K562 (cell line): Measurements from ENCODE around the gene SEMA5A. TPM values are rescaled to one million over a fixed set of nuclear protein-coding genes. Genes with fewer than 3 reads are reported as not detected.
A peak's percentile ranks its signal among the peaks of the same experiment; 100 is the strongest.

Experiments used
- ATAC-seq: fragments of 200-7000 bp; cut with Tn5 transposase; 3 replicates; pipeline ENCODE4 v1.9.1; 2020; ENCODE audit warnings: moderate library complexity
- BruUV-seq: library from RNA; stranded (reverse); fragments of 400-500 nt; replicated peaks from 2 replicates; lab custom pipeline; 2021; lab: Mats Ljungman, UMichigan
- CTCF ChIA-PET: fragments of 300-600 bp; formaldehyde crosslinking; extraction: SDS; loops from one replicate; lab custom pipeline; 2021; ENCODE audit warnings: low intra/inter-chr PET ratio; lab: Yijun Ruan, JAX
- POLR2A ChIA-PET: fragments of 300-600, 350-650 bp; sonication (Branson Sonifier 250); formaldehyde crosslinking; extraction: SDS; loops from one replicate; lab custom pipeline; 2021; ENCODE audit warnings: antibody characterized with exemption, inconsistent platforms; lab: Yijun Ruan, JAX
- DNase-seq, 4 experiments: peaks; one replicate each; pipeline versions ENCODE4 v3.0.0 to v3.0.0-alpha.2; 2011 to 2018; ENCODE audit warnings: low spot score in 3 of 4, mixed read lengths in 3 of 4; ENCODE audit errors: extremely low read depth in 1 of 4
- FAIRE-seq: peaks from 2 replicates; lab custom pipeline; 2011; peaks lifted over from hg19 to GRCh38; lab: Jason Lieb, UNC
- H2AFZ ChIP-seq: 2 replicates; pipeline ENCODE4 v1.6.0; 2011; ENCODE audit warnings: low read depth, low read length, control low read depth, inconsistent platforms
- H3K27ac ChIP-seq: fragments of 200-600 bp; 3 replicates; pipeline ENCODE4 v1.8.0; 2011; ENCODE audit warnings: low read depth, mild to moderate bottlenecking, control low read depth, inconsistent platforms, low read length, moderate library complexity, mixed read lengths; ENCODE audit errors: extremely low read depth
- H3K27me3 ChIP-seq, 2 experiments: fragments of 300-600 bp in 1 of 2; 2 replicates in 1 of 2; 3 replicates in 1 of 2; pipeline versions ENCODE4 v1.6.0 to v1.8.0; 2011; ENCODE audit warnings: inconsistent platforms in 2 of 2, low read length in 2 of 2, mild to moderate bottlenecking in 1 of 2, mixed read lengths in 1 of 2, moderate library complexity in 1 of 2; ENCODE audit not compliant: control insufficient read depth in 2 of 2, insufficient read depth in 2 of 2
- H3K36me3 ChIP-seq: fragments of 300-600 bp; 3 replicates; pipeline ENCODE4 v1.8.0; 2011; ENCODE audit warnings: mild to moderate bottlenecking, low read length, inconsistent platforms; ENCODE audit not compliant: control insufficient read depth, insufficient read depth
- H3K4me1 ChIP-seq, 2 experiments: fragments of 200-600 bp in 1 of 2; replicated peaks in 1 of 2; 2 replicates in 1 of 2; 3 replicates in 1 of 2; pipeline versions ENCODE4 v1.5.1 to v1.8.0; 2011; ENCODE audit warnings: inconsistent platforms in 2 of 2, low read length in 2 of 2, mild to moderate bottlenecking in 1 of 2, mixed read lengths in 1 of 2, moderate library complexity in 1 of 2; ENCODE audit not compliant: control insufficient read depth in 2 of 2, insufficient read depth in 2 of 2
- H3K4me2 ChIP-seq: 2 replicates; pipeline ENCODE4 v1.6.1; 2011; ENCODE audit warnings: low read length, control low read depth, inconsistent platforms, mixed read lengths; ENCODE audit not compliant: insufficient read depth
- H3K4me3 ChIP-seq: fragments of 200-600 bp; sonication (generic), shearing (Covaris generic); 2 replicates; pipeline ENCODE4 v1.5.1; 2016; ENCODE audit warnings: control low read depth, inconsistent platforms
- H3K79me2 ChIP-seq: fragments of 200-600 bp; 3 replicates; pipeline ENCODE4 v1.8.0; 2011; ENCODE audit warnings: low read length, inconsistent platforms; ENCODE audit not compliant: control insufficient read depth, insufficient read depth
- H3K9ac ChIP-seq, 2 experiments: 2 replicates each; pipeline versions ENCODE4 v1.6.0 to v1.6.1; 2011; ENCODE audit warnings: low read depth in 2 of 2, low read length in 2 of 2, control low read depth in 1 of 2, inconsistent platforms in 1 of 2, mild to moderate bottlenecking in 1 of 2, mixed read lengths in 1 of 2; ENCODE audit not compliant: insufficient read depth in 1 of 2
- H3K9me1 ChIP-seq: one replicate; pipeline ENCODE4 v1.6.0; 2011; ENCODE audit warnings: inconsistent platforms, mild to moderate bottlenecking, low read length, moderate library complexity; ENCODE audit not compliant: control insufficient read depth, insufficient read depth
- H3K9me3 ChIP-seq: replicated peaks from 2 replicates; pipeline ENCODE4 v1.5.1; 2011; ENCODE audit warnings: low read depth, low read length, inconsistent platforms; ENCODE audit not compliant: control insufficient read depth, insufficient read depth
- H4K20me1 ChIP-seq: replicated peaks from 2 replicates; pipeline ENCODE4 v1.6.1; 2011; ENCODE audit warnings: low read length, inconsistent platforms, mixed read lengths; ENCODE audit not compliant: control insufficient read depth, insufficient read depth
- CEBPG ChIP-seq, 3 experiments: fragments of 200-800 bp in 1 of 3; sonication (Bioruptor generic) in 1 of 3; sonication (generic) in 1 of 3; formaldehyde crosslinking in 1 of 3; IDR thresholded peaks in 2 of 3; conservative IDR thresholded peaks in 1 of 3; 2 replicates each; pipeline versions ENCODE4 v1.6.1 to v1.8.0; 2016 to 2022; ENCODE audit warnings: missing compliant biosample characterization in 2 of 3, missing genetic modification characterization in 2 of 3, mild to moderate bottlenecking in 1 of 3, missing genetic modification reagents in 1 of 3
- HDAC1 ChIP-seq, 2 experiments: fragments of 450-650 bp; IDR thresholded peaks; 2 replicates each; pipeline ENCODE4 v1.6.1; 2016 to 2017; ENCODE audit warnings: inconsistent platforms in 1 of 2, mild to moderate bottlenecking in 1 of 2, moderate library complexity in 1 of 2
- KHSRP ChIP-seq: fragments of 450-650 bp; IDR thresholded peaks from 2 replicates; pipeline ENCODE4 v1.6.1; 2017
- NEUROD1 ChIP-seq: fragments of 150-350 bp; IDR thresholded peaks from 2 replicates; pipeline ENCODE4 v1.6.1; 2014; ENCODE audit warnings: borderline replicate concordance, low read length, low read depth; ENCODE audit not compliant: partially characterized antibody
- POLR2B ChIP-seq: fragments of 450-650 bp; IDR thresholded peaks from 2 replicates; pipeline ENCODE4 v1.6.1; 2018; ENCODE audit warnings: low read depth; ENCODE audit not compliant: partially characterized antibody
- PTTG1 ChIP-seq: fragments of 450-650 bp; IDR thresholded peaks from 2 replicates; pipeline ENCODE4 v1.6.1; 2016; ENCODE audit warnings: low read depth, mild to moderate bottlenecking, missing genetic modification characterization, missing compliant biosample characterization
- SETDB1 ChIP-seq: IDR thresholded peaks from one replicate; pipeline ENCODE4 v1.6.1; 2012; ENCODE audit warnings: low read length, control low read depth, inconsistent platforms
- SRSF7 ChIP-seq: fragments of 200-400 bp; formaldehyde crosslinking; optimal IDR thresholded peaks from 2 replicates; pipeline ENCODE3; 2017; ENCODE audit warnings: mild to moderate bottlenecking, low read depth, low read length
- TFAP4 ChIP-seq: sonication (generic); formaldehyde crosslinking; IDR thresholded peaks from 2 replicates; pipeline ENCODE4 v1.8.0; 2022; ENCODE audit warnings: missing genetic modification reagents, mild to moderate bottlenecking, moderate library complexity, borderline replicate concordance
- TSHZ1 ChIP-seq: fragments of 250-450 bp; sonication (Bioruptor Pico); IDR thresholded peaks from 2 replicates; pipeline ENCODE4 v1.4.0; 2020; ENCODE audit warnings: mild to moderate bottlenecking, moderate library complexity
- ZBTB34 ChIP-seq: fragments of 250-450 bp; sonication (Bioruptor Pico); IDR thresholded peaks from 2 replicates; pipeline ENCODE4 v1.8.0; 2021; ENCODE audit warnings: mild to moderate bottlenecking, moderate library complexity
- ZNF133 ChIP-seq: fragments of 250-450 bp; sonication (Bioruptor Pico); IDR thresholded peaks from 2 replicates; pipeline ENCODE4 v1.4.0; 2020; ENCODE audit warnings: mild to moderate bottlenecking
- ZNF224 ChIP-seq: sonication (generic); formaldehyde crosslinking; IDR thresholded peaks from 2 replicates; pipeline ENCODE4 v1.8.0; 2022; ENCODE audit warnings: mild to moderate bottlenecking, missing genetic modification reagents
- ZNF644 ChIP-seq: fragments of 200-800 bp; sonication (Bioruptor generic); IDR thresholded peaks from 2 replicates; pipeline ENCODE4 v1.6.1; 2016; ENCODE audit warnings: low read depth, missing genetic modification characterization, missing compliant biosample characterization
- ZNF696 ChIP-seq: fragments of 250-450 bp; sonication (Bioruptor Pico); conservative IDR thresholded peaks from 2 replicates; pipeline ENCODE4 v1.4.0; 2020; ENCODE audit warnings: mild to moderate bottlenecking, moderate library complexity
- WGBS: fragments of 100-300 bp; shearing (Covaris generic); methylation state at CpG from one replicate; pipeline ENCODE4 v1.1.6; 2016; ENCODE audit warnings: low coverage, mixed read lengths; ENCODE audit not compliant: insufficient coverage; ENCODE audit errors: missing lambda C conversion rate; 5-methylcytosine and 5-hydroxymethylcytosine counted together
- in situ Hi-C: fragments of 300-500 bp; cut with MboI; formaldehyde crosslinking; loops from 4 replicates; pipeline ENCODE4 v1.15.0; 2018; ENCODE audit warnings: inconsistent platforms, mixed read lengths
- intact Hi-C: fragments of 100-400 bp; cut with micrococcal nuclease; formaldehyde crosslinking; loops from 2 replicates; pipeline ENCODE4 v1.14.2; 2022
- polyA plus RNA-seq, 8 experiments: library from polyadenylated mRNA; depleted of rRNA in 4 of 8; stranded (reverse) in 5 of 8; unstranded in 3 of 8; fragments of >200 nt; fragmentation: Nextera tagmentation in 2 of 8; fragmentation: Illumina TruSeq in 1 of 8; extraction: Ambion mirVana in 2 of 8; extraction: Trizol in 1 of 8; gene quantifications; 2 replicates each; pipeline versions ENCODE4 v1.2.1 to v1.2.3, GENCODE V29; 2011 to 2014; ENCODE audit warnings: inconsistent platforms in 1 of 8, missing spikeins in 1 of 8
- total RNA-seq, 7 experiments: library from RNA; depleted of rRNA in 6 of 7; stranded (reverse); fragments of >200 nt in 6 of 7; fragmentation: Illumina TruSeq in 2 of 7; extraction: Trizol in 2 of 7; gene quantifications; 2 replicates each; pipeline versions ENCODE4 v1.2.1 to v1.2.3, GENCODE V29; 2011 to 2021; ENCODE audit warnings: low replicate concordance in 1 of 7

Gene SEMA5A
- total and polyA plus RNA-seq, 9 of the 15 experiments (the other 6 are each of a cell fraction or from before 2014, with no cell fraction given) = 0.02 TPM; not detected in 8

GRCh38 chr5:9545136-9545991, 511 bp downstream of the SEMA5A start:
- Histone ChIP-seq H3K4me2 (no peak overlapping the region; the same call in 1 of the 2 replicates), H3K27ac (no peak overlapping the region), H3K36me3 (no peaks in the 10 kb centered on the region), H4K20me1 (no peaks in the 10 kb centered on the region), H3K4me3 (no peak overlapping the region), H3K27me3 (peaks cover 0 to 8% of the 10 kb centered on the region in 2 experiments; a peak in 1 of 5 replicates), H2AFZ (peak overlapping the region; percentile 22; the same call in 1 of the 2 replicates), H3K4me1 (peaks cover 0 to 21% of the 10 kb centered on the region in 2 experiments; a peak in 2 of 5 replicates), H3K9ac (peak overlapping the region in 1 of 2 experiments; percentile 45; a peak in 1 of 4 replicates), H3K79me2 (no peaks in the 10 kb centered on the region), H3K9me1 (no peaks in the 10 kb centered on the region), H3K9me3 (no peaks in the 10 kb centered on the region)
- WGBS = 42% methylated on average over 57 of the region's 82 CpGs
- FAIRE-seq (no peak), DNase-seq (no peak), ATAC-seq (peak; percentile 45; the same call in 2 of the 3 replicates)
- in situ Hi-C loops = no loop called here
- BruUV-seq = no TSS peak
- intact Hi-C loops = loop anchor here (2.0 to 10.0 kb wide), 2 partner anchors 185 to 1621 kb away; no protein-coding TSS in a partner anchor
- CTCF ChIA-PET = no interaction called here
- POLR2A ChIA-PET = interaction anchor here (0.6 kb wide), 1 partner anchor 66 kb away, joined by 3 read pairs; no protein-coding TSS in a partner anchor
- TF ChIP-seq ZNF224 (CRISPR knock-in tag) = no peak
- no peak for TF ChIP-seq TSHZ1 (CRISPR knock-in tag)
- no peak for TF ChIP-seq CEBPG (CRISPR knock-in tag; IDR thresholded peaks at IDR 0.05)
- no peak for TF ChIP-seq CEBPG (tag; conservative IDR thresholded peaks at IDR 0.05 in 1 of 2, IDR thresholded peaks at IDR 0.05 in 1 of 2)
- no peak for TF ChIP-seq SRSF7
- no peak for TF ChIP-seq HDAC1 (IDR thresholded peaks at IDR 0.05)
- TF ChIP-seq NEUROD1 = no peak
- no peak for TF ChIP-seq ZNF133 (CRISPR knock-in tag)
- no peak for TF ChIP-seq SETDB1
- TF ChIP-seq KHSRP = no peak
- no peak for TF ChIP-seq TFAP4 (CRISPR knock-in tag)
- TF ChIP-seq ZNF696 (CRISPR knock-in tag) = no peak
- TF ChIP-seq POLR2B = no peak
- no peak for TF ChIP-seq ZNF644 (tag)
- TF ChIP-seq PTTG1 = no peak
- no peak for TF ChIP-seq ZBTB34 (CRISPR knock-in tag)
